ENCODE measurements around the gene SLX9.
A peak's percentile ranks its signal among the peaks of the same experiment; 100 is the strongest.

Gene SLX9

GRCh38 chr21:44939532-44940115 is at the start of gene SLX9:
Gene SLX9, plus strand, starts transcription at chr21:44940029. Its CDS starts 29 bp downstream, at chr21:44940058.
- peak; percentile 77 for DNase-seq

- DNase-seq: no peak
Measured at GRCh38 chr21:44890338-44890931, 49.4 kb upstream of the SLX9 start.

GRCh38 chr21:44890961-44891541 is 48.8 kb upstream of the SLX9 start:
- no peak for DNase-seq

GRCh38 chr21:44891631-44892031 is 48.2 kb upstream of the SLX9 start:
- DNase-seq: no peak

- DNase-seq: no peak
Measured at GRCh38 chr21:44892095-44892494, 47.7 kb upstream of the SLX9 start.

- DNase-seq: no peak
Measured at GRCh38 chr21:44892536-44893277, 47.1 kb upstream of the SLX9 start.

GRCh38 chr21:44893278-44893556 is 46.6 kb upstream of the SLX9 start:
- DNase-seq: no peak

- no peak for DNase-seq
Measured at GRCh38 chr21:44893948-44894656, 45.7 kb upstream of the SLX9 start.

- no peak for DNase-seq
Measured at GRCh38 chr21:44894687-44895302, 45.0 kb upstream of the SLX9 start.

GRCh38 chr21:44895859-44896258 is 44.0 kb upstream of the SLX9 start:
- DNase-seq: no peak

GRCh38 chr21:44896561-44897286 is 43.1 kb upstream of the SLX9 start:
- DNase-seq: peak; percentile 12

- DNase-seq: no peak
Measured at GRCh38 chr21:44897326-44898010, 42.4 kb upstream of the SLX9 start.

- DNase-seq: no peak
Measured at GRCh38 chr21:44898011-44898488, 41.8 kb upstream of the SLX9 start.

- no peak for DNase-seq
Measured at GRCh38 chr21:44898851-44899767, 40.7 kb upstream of the SLX9 start.

GRCh38 chr21:44899768-44900558 is 39.9 kb upstream of the SLX9 start:
- no peak for DNase-seq

GRCh38 chr21:44900559-44901251 is 39.1 kb upstream of the SLX9 start:
- no peak for DNase-seq

GRCh38 chr21:44901391-44902074 is 38.3 kb upstream of the SLX9 start:
- no peak for DNase-seq
